Endothelial cell of umbilical vein (primary cell): Measurements from ENCODE around the gene BSG. TPM values are rescaled to one million over a fixed set of nuclear protein-coding genes. Genes with fewer than 3 reads are reported as not detected.

Experiments
- polyA plus RNA-seq, 4 experiments: library from polyadenylated mRNA; depleted of rRNA in 3 of 4; stranded (reverse) in 3 of 4; unstranded in 1 of 4; fragments of >200 nt; gene quantifications; 2 replicates each; pipeline versions ENCODE4 v1.2.1 to v1.2.3, GENCODE V29; 2011 to 2012; ENCODE audit warnings: missing spikeins in 1 of 4
- total RNA-seq: library from RNA; stranded (reverse); gene quantifications from 2 replicates; pipeline ENCODE4 v1.2.3, GENCODE V29; 2021

Gene BSG
- total and polyA plus RNA-seq, 2 donors (not counting 3 experiments of a cell fraction or from before 2014, with no cell fraction given): 485 to 661 TPM

Other genes with a start within 250 kb of the BSG start
- 41.7 and 44.9 TPM in 2 replicates for gene MIER2, start 227.8 kb upstream of the BSG start, total RNA-seq
- gene MIER2, start 227.8 kb upstream of the BSG start, polyA plus RNA-seq: 20.3 and 26.8 TPM in 2 replicates
- 0.37 and 0.38 TPM in 2 replicates for gene C2CD4C, start 163.4 kb upstream of the BSG start, total RNA-seq
- 0.25 and 0.33 TPM in 2 replicates for gene C2CD4C, start 163.4 kb upstream of the BSG start, polyA plus RNA-seq
- 4.2 and 7.5 TPM in 2 replicates for gene SHC2, start 111.6 kb upstream of the BSG start, total RNA-seq
- 11.8 and 16.8 TPM in 2 replicates for gene SHC2, start 111.6 kb upstream of the BSG start, polyA plus RNA-seq
- gene MADCAM1, start 76.1 kb upstream of the BSG start, total RNA-seq: 0.31 and 0.44 TPM in 2 replicates
- gene MADCAM1, start 76.1 kb upstream of the BSG start, polyA plus RNA-seq: 0.06 and 0.07 TPM in 2 replicates
- 24.0 and 24.7 TPM in 2 replicates for gene TPGS1, start 65.1 kb upstream of the BSG start, total RNA-seq
- 20.9 and 24.2 TPM in 2 replicates for gene TPGS1, start 65.1 kb upstream of the BSG start, polyA plus RNA-seq
- 92.9 and 93.2 TPM in 2 replicates for gene CDC34, start 40.8 kb upstream of the BSG start, total RNA-seq
- gene CDC34, start 40.8 kb upstream of the BSG start, polyA plus RNA-seq: 90.4 and 101 TPM in 2 replicates
- gene GZMM, start 28.5 kb upstream of the BSG start, total RNA-seq: not detected in 2 replicates
- not detected in 2 replicates for gene GZMM, start 28.5 kb upstream of the BSG start, polyA plus RNA-seq
- gene HCN2, start 17.3 kb downstream of the BSG start, total RNA-seq: 0.37 and 0.53 TPM in 2 replicates
- 0.18 TPM in 2 replicates for gene HCN2, start 17.3 kb downstream of the BSG start, polyA plus RNA-seq
- gene POLRMT, start 60.9 kb downstream of the BSG start, total RNA-seq: 46.7 and 50.6 TPM in 2 replicates
- gene POLRMT, start 60.9 kb downstream of the BSG start, polyA plus RNA-seq: 38.9 and 50.8 TPM in 2 replicates
- not detected in 2 replicates for gene FGF22, start 67.3 kb downstream of the BSG start, total RNA-seq
- gene FGF22, start 67.3 kb downstream of the BSG start, polyA plus RNA-seq: 0.06 and 0.07 TPM in 2 replicates
- gene RNF126, start 90.6 kb downstream of the BSG start, total RNA-seq: 58.4 and 61.3 TPM in 2 replicates
- gene RNF126, start 90.6 kb downstream of the BSG start, polyA plus RNA-seq: 19.2 and 20.5 TPM in 2 replicates
- 19.9 and 30.3 TPM in 2 replicates for gene FSTL3, start 103.8 kb downstream of the BSG start, total RNA-seq
- 45.2 and 70.7 TPM in 2 replicates for gene FSTL3, start 103.8 kb downstream of the BSG start, polyA plus RNA-seq
- not detected in 2 replicates for gene PRSS57, start 122.9 kb downstream of the BSG start, total RNA-seq
- not detected in 2 replicates for gene PRSS57, start 122.9 kb downstream of the BSG start, polyA plus RNA-seq
- gene PALM, start 136.3 kb downstream of the BSG start, total RNA-seq: 24.2 and 31.8 TPM in 2 replicates
- gene PALM, start 136.3 kb downstream of the BSG start, polyA plus RNA-seq: 3.9 and 5.7 TPM in 2 replicates
- gene MISP, start 178.5 kb downstream of the BSG start, total RNA-seq: not detected in 2 replicates
- not detected in 2 replicates for gene MISP, start 178.5 kb downstream of the BSG start, polyA plus RNA-seq
- gene PTBP1, start 224.9 kb downstream of the BSG start, total RNA-seq: 607 and 623 TPM in 2 replicates
- 382 and 465 TPM in 2 replicates for gene PTBP1, start 224.9 kb downstream of the BSG start, polyA plus RNA-seq
- gene PLPPR3, start 249.4 kb downstream of the BSG start, total RNA-seq: 0.76 and 1.2 TPM in 2 replicates
- 1.1 and 2.0 TPM in 2 replicates for gene PLPPR3, start 249.4 kb downstream of the BSG start, polyA plus RNA-seq